Tibial artery (tissue), 4 donors: ENCODE results near the gene POMGNT1.
A peak's percentile ranks its signal among the peaks of the same experiment; 100 is the strongest.

Experiments
- DNase-seq, 2 donors: peaks; one replicate each; pipeline ENCODE4 v3.0.0-alpha.2; 2019
- H3K27ac ChIP-seq, 2 donors: fragments of 200-600 bp; sonication (generic) in 1 of 2; 1 replicate in 1 of 2; 2 replicates in 1 of 2; pipeline ENCODE4 v1.5.1; 2018 to 2019; ENCODE audit warnings: mild to moderate bottlenecking in 1 of 2
- H3K27me3 ChIP-seq, 2 donors: fragments of 200-600 bp; sonication (generic) in 1 of 2; one replicate each; pipeline versions ENCODE4 v1.5.1 to v1.6.0; 2016 to 2019
- H3K36me3 ChIP-seq, 3 donors: fragments of 200-600 bp; sonication (generic) in 2 of 3; one replicate each; pipeline ENCODE4 v1.5.1; 2016 to 2019; ENCODE audit warnings: mild to moderate bottlenecking in 2 of 3
- H3K4me1 ChIP-seq, 4 donors: fragments of 200-600 bp; sonication (generic) in 2 of 4; 1 replicate in 3 of 4; 2 replicates in 1 of 4; pipeline ENCODE4 v1.5.1; 2016 to 2019
- H3K4me3 ChIP-seq, 2 donors: fragments of 200-600 bp; sonication (generic) in 1 of 2; 1 replicate in 1 of 2; 2 replicates in 1 of 2; pipeline ENCODE4 v1.5.1; 2018 to 2019; ENCODE audit warnings: mild to moderate bottlenecking in 2 of 2
- H3K9me3 ChIP-seq, 3 donors: fragments of 200-600 bp; sonication (generic) in 1 of 3; one replicate each; pipeline ENCODE4 v1.5.1; 2016 to 2019
- CTCF ChIP-seq, 2 experiments: fragments of 200-600 bp in 1 of 2; fragments of 450-650 bp in 1 of 2; IDR thresholded peaks; one replicate each; pipeline ENCODE4 v1.5.1; 2017 to 2019; ENCODE audit warnings: antibody characterized with exemption in 2 of 2, mild to moderate bottlenecking in 1 of 2, moderate library complexity in 1 of 2
- intact Hi-C: fragments of 100-400 bp; cut with DNase I; formaldehyde crosslinking; loops from one replicate; pipeline ENCODE4 v1.15.0; 2023; ENCODE audit warnings: low total_unique reads

POMGNT1 gene

DNA sequence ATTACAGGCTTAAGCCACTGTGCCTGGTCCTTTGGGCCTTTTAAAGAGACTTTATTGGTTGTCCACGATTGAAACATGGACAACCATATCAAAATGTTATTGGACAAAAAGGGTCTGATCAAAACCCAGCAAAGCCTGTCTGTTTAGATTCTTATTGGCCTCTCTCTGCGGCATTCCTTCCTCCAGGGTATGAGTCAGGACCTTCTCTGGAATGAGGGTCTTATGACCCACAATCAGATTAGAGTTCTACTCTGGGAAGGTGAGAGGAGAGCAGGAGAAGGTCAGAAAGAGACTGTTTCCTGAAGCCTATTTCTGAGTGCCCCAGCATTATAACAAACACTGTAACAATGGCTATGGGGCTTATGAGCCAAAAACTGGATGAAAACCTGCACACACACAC is 12.8 kb upstream of the POMGNT1 start:
- no peak for DNase-seq
- Histone ChIP-seq H3K27me3 (no peaks in the 10 kb centered on the region), H3K4me1 (peaks cover 0 to 11% (median 6%) of the 10 kb centered on the region in 4 donors), H3K36me3 (peaks cover 0 to 18% (median 0%) of the 10 kb centered on the region in 3 donors), H3K27ac (no peak overlapping the region), H3K4me3 (no peak overlapping the region), H3K9me3 (no peaks in the 10 kb centered on the region)
- TF ChIP-seq CTCF (IDR thresholded peaks at IDR 0.05): no peak
- intact Hi-C loops: no loop called here

DNA sequence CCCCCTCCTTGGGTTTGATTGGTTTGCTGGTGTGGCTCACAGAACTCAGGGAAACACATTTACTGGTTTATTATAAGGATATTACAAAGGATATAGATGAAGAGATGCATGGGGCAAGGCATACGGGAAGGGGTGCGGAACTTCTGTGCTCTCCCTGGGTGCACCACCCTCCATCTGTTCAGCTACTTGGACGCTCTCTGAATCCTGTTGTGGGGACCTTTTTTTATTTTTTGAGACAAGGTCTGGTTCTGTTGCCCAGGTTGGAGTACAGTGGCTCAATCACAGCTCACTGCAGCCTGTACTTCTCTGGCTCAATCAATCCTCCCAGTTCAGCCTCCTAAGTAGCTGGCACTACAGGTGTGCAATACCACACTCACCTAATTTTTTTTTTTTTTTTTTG is 12.3 kb upstream of the POMGNT1 start:
- peaks cover 0 to 16% (median 11%) of the 10 kb centered on the region in 4 donors for H3K4me1 ChIP-seq
- H3K9me3 ChIP-seq: no peaks in the 10 kb centered on the region
- H3K36me3 ChIP-seq: peaks cover 0 to 18% (median 0%) of the 10 kb centered on the region in 3 donors
- intact Hi-C loops: no loop called here
- DNase-seq: no peak
- H3K27me3 ChIP-seq: no peaks in the 10 kb centered on the region
- H3K27ac ChIP-seq: no peak overlapping the region
- no peak overlapping the region for H3K4me3 ChIP-seq
- TF ChIP-seq CTCF (IDR thresholded peaks at IDR 0.05): no peak

- Histone ChIP-seq H3K4me3 (no peak overlapping the region), H3K9me3 (no peaks in the 10 kb centered on the region), H3K27me3 (no peaks in the 10 kb centered on the region), H3K4me1 (peaks cover 0 to 34% (median 27%) of the 10 kb centered on the region in 4 donors), H3K27ac (peak overlapping the region; percentile 96 to 98), H3K36me3 (peaks cover 0 to 18% (median 0%) of the 10 kb centered on the region in 3 donors)
- TF ChIP-seq CTCF (IDR thresholded peaks at IDR 0.05): no peak
- DNase-seq: no peak
- intact Hi-C loops: no loop called here
Observed at GRCh38 chr1:46206399-46206798, 8.2 kb upstream of the POMGNT1 start.

DNA sequence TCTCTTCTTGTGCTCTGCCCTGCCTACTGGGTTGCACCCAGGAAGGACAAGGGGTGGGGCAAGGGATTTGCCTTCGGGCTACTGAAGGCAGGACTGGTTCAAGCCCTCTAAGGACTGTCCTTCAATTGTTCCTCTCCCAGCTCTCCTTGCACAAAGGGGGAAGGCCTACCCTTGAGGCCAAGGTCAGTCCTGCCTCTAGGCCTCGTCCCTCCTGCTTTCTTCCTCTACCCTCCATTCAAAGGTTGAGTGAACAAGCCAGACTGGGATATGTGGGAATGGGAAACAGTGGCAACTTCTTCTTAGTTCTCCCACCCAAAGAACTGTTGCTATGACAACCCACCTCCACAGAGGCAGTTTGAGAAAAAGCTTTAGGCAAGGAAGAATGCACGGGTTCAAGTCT is 7.6 kb upstream of the POMGNT1 start:
- H3K27me3 ChIP-seq: no peaks in the 10 kb centered on the region
- intact Hi-C loops: no loop called here
- peaks cover 0 to 18% (median 0%) of the 10 kb centered on the region in 3 donors for H3K36me3 ChIP-seq
- no peak for TF ChIP-seq CTCF (IDR thresholded peaks at IDR 0.05)
- H3K4me3 ChIP-seq: peak overlapping the region; percentile 21 to 94
- H3K27ac ChIP-seq: peak overlapping the region; percentile 96 to 98
- DNase-seq: no peak
- peaks cover 0 to 34% (median 27%) of the 10 kb centered on the region in 4 donors for H3K4me1 ChIP-seq
- H3K9me3 ChIP-seq: no peaks in the 10 kb centered on the region

DNA sequence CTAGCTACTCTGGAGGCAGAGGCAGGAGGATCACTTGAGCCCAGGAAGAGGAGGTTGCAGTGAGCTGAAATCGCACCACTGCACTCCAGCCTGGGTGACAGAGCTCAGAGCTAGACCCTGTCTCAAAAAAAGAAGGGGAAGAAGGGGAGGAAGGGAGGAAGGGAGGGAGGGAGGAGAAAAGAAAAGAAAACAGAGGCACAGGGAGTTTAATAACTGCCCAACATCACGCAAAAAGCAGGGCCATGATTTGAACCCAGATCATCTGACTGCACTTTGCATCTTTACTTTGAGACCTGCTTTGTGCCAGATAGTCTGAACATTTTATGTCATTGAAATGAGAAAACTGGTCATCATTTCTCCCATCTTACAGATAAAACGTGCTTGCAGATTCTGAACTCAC is 6.9 kb upstream of the POMGNT1 start:
- DNase-seq: no peak
- peak overlapping the region; percentile 94 for H3K4me3 ChIP-seq
- TF ChIP-seq CTCF (IDR thresholded peaks at IDR 0.05): no peak
- peak overlapping the region; percentile 96 to 98 for H3K27ac ChIP-seq
- no peaks in the 10 kb centered on the region for H3K27me3 ChIP-seq
- H3K36me3 ChIP-seq: peaks cover 0 to 18% (median 0%) of the 10 kb centered on the region in 3 donors
- peaks cover 0 to 34% (median 27%) of the 10 kb centered on the region in 4 donors for H3K4me1 ChIP-seq
- H3K9me3 ChIP-seq: no peaks in the 10 kb centered on the region
- intact Hi-C loops: no loop called here

DNA sequence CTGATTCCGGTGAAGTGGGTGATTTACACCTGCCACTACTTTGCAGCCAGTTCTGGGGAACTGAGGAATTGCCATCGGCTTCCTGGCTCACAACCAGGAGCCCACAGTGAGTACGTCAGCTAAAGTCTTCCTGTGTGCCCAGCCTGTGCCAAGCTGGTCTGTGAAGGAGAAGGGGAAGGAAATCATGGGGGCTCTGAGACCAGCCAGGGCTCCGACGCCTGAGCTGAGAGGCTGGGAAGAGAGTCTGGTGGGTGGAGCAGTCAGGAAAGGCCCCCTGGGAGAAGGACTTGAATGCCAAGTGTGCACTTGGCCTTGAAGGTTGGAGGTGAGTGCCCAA is 6.1 kb upstream of the POMGNT1 start:
- Histone ChIP-seq H3K4me1 (peaks cover 0 to 34% (median 27%) of the 10 kb centered on the region in 4 donors), H3K27ac (peak overlapping the region; percentile 96 to 98), H3K4me3 (peak overlapping the region; percentile 94), H3K27me3 (no peaks in the 10 kb centered on the region), H3K9me3 (no peaks in the 10 kb centered on the region), H3K36me3 (peaks cover 0 to 18% (median 0%) of the 10 kb centered on the region in 3 donors)
- no peak for TF ChIP-seq CTCF (IDR thresholded peaks at IDR 0.05)
- intact Hi-C loops: no loop called here
- DNase-seq: peak; percentile 35 to 86
